Measurements from ENCODE around the gene CEACAM20.

The CEACAM20 gene

DNA sequence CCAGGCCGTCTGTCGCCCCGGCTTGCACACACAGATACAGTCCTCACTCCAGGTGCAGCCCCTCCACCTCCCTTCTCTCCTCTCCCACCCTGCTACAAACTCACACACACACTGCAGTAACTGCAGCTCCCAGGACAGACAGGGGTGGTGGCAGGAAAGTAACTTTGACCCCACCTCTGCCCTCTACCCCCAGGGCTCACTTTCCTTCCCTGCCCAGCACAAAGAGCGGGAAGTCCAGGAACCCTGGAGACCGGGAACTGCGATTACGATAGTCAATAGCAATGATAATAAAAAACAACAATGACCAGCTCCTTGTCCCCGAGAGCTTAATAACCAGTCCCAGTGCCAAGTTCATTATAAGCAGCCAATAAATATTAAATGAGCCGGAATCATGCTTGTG lies at the start of gene CEACAM20:
Gene CEACAM20 (minus strand): TSS at position 140 of the 400 bp plus-strand sequence. CDS start 166 bp downstream, outside the sequence.
- in situ Hi-C loops (cut with HindIII; ENCODE audit: low pct_ligation_motif_present, low sequenced_read_pairs): no loop called here
- Histone ChIP-seq H3K4me3 (ENCODE audit: low read depth, low read length) (no peak within 1 kb of the TSS), H3K36me3 (replicated peaks) (no peaks in the 10 kb centered on the region), H3K27me3 (replicated peaks) (no peaks in the 10 kb centered on the region), H3K27ac (no peak within 1 kb of the TSS)
- no peak for DNase-seq
- TF ChIP-seq, protein P1, sequence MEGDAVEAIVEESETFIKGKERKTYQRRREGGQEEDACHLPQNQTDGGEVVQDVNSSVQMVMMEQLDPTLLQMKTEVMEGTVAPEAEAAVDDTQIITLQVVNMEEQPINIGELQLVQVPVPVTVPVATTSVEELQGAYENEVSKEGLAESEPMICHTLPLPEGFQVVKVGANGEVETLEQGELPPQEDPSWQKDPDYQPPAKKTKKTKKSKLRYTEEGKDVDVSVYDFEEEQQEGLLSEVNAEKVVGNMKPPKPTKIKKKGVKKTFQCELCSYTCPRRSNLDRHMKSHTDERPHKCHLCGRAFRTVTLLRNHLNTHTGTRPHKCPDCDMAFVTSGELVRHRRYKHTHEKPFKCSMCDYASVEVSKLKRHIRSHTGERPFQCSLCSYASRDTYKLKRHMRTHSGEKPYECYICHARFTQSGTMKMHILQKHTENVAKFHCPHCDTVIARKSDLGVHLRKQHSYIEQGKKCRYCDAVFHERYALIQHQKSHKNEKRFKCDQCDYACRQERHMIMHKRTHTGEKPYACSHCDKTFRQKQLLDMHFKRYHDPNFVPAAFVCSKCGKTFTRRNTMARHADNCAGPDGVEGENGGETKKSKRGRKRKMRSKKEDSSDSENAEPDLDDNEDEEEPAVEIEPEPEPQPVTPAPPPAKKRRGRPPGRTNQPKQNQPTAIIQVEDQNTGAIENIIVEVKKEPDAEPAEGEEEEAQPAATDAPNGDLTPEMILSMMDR (IDR thresholded peaks at IDR 0.05; ENCODE audit: low read depth, low read length, missing control alignments): no peak

DNA sequence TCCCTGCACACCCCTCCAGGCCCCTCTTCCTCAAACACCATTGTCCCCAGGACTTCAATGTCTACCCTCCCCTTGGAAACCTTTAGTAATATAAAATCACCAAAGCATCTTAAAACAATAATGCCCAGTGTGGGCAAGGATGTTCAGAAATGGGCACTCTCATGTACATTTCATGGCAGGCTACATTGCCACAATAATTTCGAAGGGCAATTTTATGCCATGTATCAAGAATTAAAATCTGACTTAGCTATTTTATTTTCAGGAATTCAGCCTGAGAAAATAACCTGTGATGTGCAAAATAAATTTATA lies 48.0 kb upstream of the CEACAM20 start:
- in situ Hi-C loops (cut with HindIII; ENCODE audit: low pct_ligation_motif_present, low sequenced_read_pairs): no loop called here
- Histone ChIP-seq H3K27me3 (replicated peaks) (no peaks in the 10 kb centered on the region), H3K4me3 (ENCODE audit: low read depth, low read length) (no peak overlapping the region), H3K36me3 (replicated peaks) (no peaks in the 10 kb centered on the region), H3K27ac (no peak overlapping the region)
- TF ChIP-seq, protein P1 (IDR thresholded peaks at IDR 0.05; ENCODE audit: low read depth, low read length, missing control alignments): no peak
- DNase-seq: no peak

DNA sequence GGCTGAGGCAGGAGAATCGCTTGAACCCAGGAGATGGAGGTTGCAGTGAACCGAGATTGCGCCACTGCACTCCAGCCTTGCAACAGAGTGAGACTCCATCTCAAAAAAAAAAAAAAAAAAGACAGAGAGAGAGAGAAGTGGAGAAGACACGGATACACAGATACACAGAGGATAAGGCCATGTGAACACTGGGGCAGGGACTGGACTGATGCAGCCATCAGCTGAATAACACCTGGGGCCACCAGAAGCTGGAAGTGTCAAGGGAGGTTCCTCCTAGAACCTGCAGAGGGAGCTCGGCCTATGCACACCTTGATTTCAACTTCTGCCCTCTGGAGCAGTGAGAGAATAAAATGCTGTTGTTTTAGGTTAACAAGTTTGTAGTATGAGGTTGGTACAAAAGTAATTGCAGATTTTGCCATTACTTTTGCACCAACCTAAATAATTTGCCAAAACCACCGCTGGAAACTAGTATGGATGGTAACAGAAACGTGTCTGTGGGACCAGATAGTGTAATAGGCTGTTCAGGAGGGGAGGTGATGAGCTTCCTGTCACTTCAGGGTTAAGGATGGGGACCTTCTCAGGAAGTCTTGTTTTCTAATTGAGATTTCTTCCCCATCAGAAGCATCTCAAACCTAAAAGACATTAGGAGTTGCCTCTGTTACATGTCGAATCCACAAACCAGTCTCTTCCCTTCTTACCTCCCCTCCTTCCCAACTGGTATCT lies 47.5 kb upstream of the CEACAM20 start:
- peak; percentile 14 for DNase-seq
- Histone ChIP-seq H3K27me3 (replicated peaks) (no peaks in the 10 kb centered on the region), H3K27ac (no peak overlapping the region), H3K36me3 (replicated peaks) (no peaks in the 10 kb centered on the region), H3K4me3 (ENCODE audit: low read depth, low read length) (no peak overlapping the region)
- in situ Hi-C loops (cut with HindIII; ENCODE audit: low pct_ligation_motif_present, low sequenced_read_pairs): no loop called here
- TF ChIP-seq, protein P1 (IDR thresholded peaks at IDR 0.05; ENCODE audit: low read depth, low read length, missing control alignments): peak; percentile 86

DNA sequence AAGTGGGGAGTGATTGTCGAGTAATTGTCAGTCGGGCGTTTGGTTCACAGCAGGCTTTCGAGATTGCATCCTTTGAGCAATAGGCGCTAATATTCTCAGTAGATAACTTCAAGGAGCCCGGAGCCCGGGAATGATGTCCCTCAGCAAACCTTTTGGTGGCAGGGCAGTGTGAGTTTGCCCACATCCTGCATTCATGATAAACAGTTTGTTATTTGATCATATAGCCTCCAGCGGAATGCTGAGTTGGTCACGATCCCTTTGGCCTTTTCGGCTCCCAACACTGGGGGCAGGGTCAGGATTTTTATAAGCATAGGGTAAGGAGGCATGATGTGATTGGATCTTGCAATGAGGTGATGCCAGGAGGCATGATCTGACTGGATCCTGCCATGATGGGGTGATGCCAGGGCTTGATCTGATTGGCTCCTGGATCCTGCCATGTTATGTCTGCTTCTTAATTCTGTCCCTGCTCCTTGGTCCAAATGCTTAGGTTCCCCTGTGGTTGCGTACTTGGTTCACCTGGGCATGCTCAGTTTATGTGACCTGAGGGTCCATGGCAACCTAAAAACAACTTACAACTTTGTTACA lies 45.7 kb upstream of the CEACAM20 start:
- Histone ChIP-seq H3K27ac (no peak overlapping the region), H3K4me3 (ENCODE audit: low read depth, low read length) (no peak overlapping the region), H3K36me3 (replicated peaks) (no peaks in the 10 kb centered on the region), H3K27me3 (replicated peaks) (no peaks in the 10 kb centered on the region)
- DNase-seq: no peak
- in situ Hi-C loops (cut with HindIII; ENCODE audit: low pct_ligation_motif_present, low sequenced_read_pairs): no loop called here
- TF ChIP-seq, protein P1 (IDR thresholded peaks at IDR 0.05; ENCODE audit: low read depth, low read length, missing control alignments): no peak

DNA sequence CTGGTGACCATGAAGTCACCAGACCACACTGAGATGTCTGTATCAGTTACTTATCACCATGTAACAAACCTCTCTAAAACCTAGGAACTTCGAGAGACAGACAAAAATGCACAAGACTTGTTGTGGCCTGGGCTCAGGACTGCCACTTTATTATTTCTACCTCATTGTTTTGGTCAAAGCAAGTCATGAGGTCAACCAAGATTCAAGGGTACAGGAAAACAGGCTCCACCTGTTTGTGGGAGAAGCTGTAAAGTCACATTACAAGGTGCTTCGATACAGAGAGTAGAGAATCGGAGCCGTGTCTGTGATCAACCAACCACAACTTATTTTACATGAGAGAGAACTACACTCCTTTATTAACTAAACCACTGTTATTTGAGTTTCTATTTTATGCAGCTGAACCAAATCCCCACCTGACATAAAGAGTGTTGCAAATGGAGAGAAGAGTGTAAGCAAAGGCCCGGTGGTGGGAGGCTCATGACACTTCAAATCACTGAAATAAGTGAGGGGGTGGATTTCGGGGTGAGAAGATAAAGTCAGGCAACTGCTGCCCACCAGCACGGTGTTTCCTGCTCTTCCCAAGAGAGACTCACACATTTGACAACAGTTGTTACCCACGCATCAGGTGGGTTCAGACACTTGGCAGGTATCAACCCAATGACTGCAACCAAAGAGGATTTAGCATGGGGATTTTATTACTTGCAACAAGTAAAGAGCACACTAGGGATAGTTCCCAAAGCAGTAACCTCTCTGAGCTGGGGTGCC lies 44.9 kb upstream of the CEACAM20 start:
- in situ Hi-C loops (cut with HindIII; ENCODE audit: low pct_ligation_motif_present, low sequenced_read_pairs): no loop called here
- no peak for DNase-seq
- Histone ChIP-seq H3K36me3 (replicated peaks) (no peaks in the 10 kb centered on the region), H3K27ac (no peak overlapping the region), H3K27me3 (replicated peaks) (no peaks in the 10 kb centered on the region), H3K4me3 (ENCODE audit: low read depth, low read length) (no peak overlapping the region)
- TF ChIP-seq, protein P1 (IDR thresholded peaks at IDR 0.05; ENCODE audit: low read depth, low read length, missing control alignments): no peak

Measured in brain microvascular endothelial cell (primary cell).